GM03348 (cell line): Measurements from ENCODE around the gene NKPD1.
A peak's percentile ranks its signal among the peaks of the same experiment; 100 is the strongest.

Source experiments
- DNase-seq: peaks from one replicate; pipeline ENCODE4 v3.0.0; 2012; ENCODE audit warnings: low spot score

Gene NKPD1

DNA sequence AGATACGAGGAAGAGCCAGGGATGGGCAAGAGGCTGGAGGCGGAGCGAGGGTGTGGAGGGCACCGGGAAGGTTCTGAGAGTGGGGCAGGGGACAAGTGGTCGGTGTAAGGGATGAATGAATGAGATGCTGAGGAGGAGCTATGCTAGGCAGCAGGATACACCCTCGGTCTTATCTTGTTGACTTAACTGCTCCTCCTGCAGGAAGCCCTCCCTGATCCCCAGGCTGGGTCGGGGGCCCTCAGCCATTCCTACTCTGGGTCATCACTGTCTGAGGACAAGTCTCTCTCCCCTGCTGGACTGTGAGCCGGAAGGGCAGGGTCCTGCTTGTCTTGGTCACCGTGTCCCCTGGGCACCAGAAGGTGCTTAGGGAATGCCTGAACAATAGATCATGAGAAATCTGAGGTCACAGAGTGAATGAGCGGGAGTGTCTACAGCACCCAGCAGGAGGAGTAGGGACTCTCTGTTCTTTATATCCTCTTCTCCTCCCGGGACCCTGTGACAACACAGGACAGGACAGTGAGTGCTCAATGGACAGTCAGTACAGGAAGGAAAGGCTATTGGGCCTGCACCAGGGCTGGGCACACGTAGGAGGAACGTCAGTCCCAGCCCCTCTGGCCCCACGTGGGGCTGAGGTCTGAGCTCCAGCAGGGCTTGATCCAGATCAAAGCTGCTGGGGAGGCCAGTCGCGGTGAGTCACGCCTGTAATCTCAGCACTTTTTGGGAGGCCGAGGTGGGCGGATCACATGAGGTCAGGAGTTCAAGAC, 6.5 kb downstream of the NKPD1 start:
- peak; percentile 61 for DNase-seq

DNA sequence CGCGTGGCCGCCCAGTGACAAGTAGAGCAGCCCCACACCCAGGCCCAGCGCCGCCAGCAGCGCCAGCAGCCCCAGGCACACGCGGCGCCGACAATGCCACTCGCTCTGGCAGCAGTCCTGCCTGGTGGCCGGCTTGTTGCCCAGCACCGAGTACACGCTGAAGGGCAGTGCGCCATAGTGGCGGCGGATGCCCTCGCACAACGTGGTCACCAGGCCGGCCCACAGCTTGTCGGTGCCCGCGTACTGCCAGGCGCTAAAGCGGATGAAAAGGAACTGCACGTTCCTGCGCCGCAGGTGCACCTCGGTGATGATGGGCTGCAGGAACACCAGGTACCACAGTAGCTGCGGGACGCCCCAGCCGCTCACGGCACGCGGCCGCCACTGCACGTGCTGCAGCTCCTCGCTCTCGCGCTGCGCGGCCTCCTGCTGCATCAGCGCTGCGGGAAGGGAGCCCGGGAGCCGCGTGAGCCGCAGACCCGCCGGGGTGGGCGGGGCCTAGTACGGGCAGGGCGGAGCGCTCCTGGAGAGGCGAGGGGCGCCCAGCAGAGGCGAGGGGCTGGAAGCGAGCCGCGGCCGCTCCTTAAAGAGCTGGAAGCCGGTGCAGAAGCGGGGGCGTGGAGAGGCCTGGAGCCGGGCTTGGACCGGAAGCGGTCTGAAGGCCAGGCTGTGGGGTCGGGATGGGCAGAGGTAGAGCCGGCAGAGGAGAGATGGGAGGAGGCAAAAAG, 7.3 kb downstream of the NKPD1 start:
- DNase-seq, result peak; percentile 77

DNA sequence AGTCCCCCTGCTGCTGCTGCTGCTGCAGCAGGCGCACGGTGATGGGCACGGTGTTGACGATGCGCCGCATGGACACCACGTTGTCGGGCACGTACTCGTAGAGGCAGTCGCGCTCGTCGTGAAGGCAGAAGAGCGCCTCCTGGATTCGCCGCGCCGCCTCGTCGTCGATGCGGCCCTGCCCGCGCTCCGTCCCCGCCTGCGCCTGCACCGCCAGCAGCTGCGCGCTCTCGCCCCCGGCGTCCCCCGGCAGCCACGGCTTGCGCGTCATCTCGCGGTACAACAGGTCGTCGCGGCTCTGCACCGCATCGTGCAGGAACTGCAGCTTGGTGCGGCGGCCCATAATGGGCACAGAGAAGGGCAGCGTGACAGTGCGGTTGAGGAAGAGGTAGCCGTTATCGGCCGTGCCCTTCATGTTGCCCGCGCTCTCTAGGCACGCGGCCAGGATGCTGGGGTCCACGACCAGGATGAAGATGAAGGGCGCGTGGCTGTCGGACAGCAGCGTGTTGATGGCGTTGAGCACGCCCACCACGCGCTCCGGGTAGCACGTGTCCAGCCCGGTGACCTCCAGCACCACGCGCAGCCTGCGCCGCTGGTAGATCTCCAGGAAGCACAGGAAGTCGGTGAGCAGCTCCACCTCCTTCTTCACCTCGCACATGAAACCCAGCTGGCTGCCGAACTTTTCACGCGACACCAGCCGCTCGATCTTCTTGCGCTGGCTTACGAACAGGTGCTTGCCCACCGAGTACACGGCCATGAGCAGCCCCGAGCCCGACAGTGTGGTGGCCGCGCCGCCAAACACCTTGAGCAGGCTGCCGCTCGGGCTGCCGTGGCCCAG, 8.1 kb downstream of the NKPD1 start:
- DNase-seq, result peak; percentile 48

DNA sequence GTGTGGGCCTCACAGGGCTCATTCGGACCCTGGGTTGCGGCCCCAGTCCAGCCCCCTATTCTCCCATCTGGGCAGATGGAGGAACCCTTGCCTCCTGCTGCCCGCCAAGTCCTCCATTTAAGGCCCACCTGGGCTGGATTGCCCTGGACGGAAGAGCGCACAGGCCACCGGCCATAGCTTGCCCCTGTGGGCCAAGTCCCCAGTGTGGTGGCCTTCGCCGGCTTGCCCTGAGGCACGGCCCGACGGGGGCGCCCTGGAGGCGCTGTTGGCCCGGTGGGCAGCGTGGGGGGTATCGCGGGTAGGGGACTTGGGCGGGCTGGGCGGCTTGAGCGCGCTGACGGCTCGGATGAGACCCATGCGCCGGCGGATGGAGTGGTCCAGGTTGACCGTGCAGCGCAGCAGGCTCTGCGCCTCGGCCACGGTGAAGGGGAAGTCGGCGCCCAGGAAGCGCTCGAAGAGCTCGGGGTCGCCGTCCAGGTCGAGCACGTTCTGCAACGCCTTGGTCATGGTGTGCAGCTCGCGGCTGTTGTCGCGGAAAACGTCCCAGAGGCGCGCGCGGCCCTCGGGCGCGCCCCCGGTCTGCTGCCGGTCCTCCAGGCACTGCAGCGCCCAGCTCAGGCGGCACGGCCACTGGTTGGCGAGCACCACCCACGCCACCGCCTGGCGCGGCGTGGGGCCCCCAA, 8.8 kb downstream of the NKPD1 start:
- DNase-seq, result peak; percentile 36

DNA sequence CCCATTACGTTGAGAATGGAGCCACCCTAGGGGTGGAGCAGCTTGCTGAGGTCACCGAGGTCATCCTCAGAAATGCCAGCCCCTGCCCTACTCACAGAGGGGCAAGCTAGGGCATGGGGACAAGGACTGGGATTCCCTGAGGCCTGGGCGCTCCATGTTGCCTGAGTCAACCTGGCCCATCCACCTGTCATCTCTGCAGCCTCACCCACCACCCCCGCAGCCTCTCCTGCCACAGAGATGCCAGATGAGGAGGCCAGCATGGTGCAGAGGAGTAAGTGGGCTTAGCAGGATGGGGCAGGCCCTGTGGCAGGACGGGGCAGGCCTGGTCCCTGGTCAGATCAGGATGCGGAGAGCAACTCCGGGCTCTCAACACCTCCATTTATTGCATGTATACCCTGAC, 9.5 kb downstream of the NKPD1 start:
- no peak for DNase-seq

DNA sequence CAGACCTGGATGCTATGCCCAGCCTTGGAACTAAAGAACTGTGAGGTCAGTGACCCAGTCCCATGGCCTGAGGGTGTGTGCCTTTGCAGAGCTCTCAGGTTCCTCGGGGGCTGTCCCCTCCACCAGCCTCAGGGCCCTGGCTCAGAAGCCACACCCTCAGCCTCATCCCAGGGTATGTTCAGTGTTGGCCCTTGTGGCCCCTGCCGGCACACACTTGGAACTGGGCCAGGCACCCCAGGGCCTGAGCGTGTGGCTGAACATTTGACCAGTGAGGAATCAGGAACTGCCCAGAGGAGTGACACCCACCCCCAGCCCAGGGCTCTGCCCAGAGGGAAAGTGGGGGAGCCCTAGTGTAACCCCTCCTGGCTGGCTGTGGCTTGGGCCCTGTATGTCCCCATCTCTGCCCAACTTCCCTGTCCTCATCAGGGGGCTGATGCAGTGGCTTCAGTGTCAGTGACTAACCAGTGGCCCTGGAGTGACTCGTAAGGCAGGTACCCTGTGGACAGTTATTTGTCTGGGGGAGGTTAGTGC, 10.0 kb downstream of the NKPD1 start:
- DNase-seq, result no peak

DNA sequence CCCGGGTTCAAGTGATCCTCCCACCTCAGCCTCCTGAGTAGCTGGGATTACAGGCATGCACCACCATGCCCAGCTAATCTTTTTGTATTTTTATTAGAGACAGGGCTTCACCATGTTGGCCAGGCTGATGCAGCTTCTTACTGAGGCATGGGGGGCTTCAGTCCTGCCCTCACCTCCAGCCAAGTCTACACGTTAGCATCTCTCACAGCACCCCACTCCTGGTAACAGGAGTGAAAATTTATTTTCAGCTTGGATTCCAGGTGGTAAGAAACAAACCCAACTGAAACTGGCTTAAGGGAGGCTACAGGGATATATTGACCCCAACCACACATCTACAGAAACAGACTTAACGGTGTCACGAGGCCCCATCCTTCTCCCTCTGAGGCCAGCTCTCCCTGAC, 10.6 kb downstream of the NKPD1 start:
- DNase-seq, result no peak

DNA sequence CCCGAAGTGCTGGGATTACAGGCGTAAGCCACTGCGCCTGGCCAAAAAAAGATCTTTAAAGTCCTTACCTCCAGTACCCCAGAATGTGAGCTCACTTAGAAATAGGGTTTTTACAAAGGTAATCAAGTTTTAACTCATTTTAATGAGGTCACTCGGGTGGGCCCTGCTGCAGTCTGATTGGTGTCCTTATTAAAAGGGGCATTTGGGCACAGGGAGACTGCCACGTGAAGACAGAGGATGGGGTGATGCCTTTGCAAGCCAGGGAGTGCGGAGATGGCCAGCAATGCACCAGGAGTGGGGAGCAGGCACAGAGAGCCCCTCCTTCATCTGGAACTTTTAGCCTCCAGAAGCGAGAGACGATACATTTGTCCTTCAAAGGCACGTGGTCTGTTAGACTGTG, 11.7 kb downstream of the NKPD1 start:
- DNase-seq, result no peak

DNA sequence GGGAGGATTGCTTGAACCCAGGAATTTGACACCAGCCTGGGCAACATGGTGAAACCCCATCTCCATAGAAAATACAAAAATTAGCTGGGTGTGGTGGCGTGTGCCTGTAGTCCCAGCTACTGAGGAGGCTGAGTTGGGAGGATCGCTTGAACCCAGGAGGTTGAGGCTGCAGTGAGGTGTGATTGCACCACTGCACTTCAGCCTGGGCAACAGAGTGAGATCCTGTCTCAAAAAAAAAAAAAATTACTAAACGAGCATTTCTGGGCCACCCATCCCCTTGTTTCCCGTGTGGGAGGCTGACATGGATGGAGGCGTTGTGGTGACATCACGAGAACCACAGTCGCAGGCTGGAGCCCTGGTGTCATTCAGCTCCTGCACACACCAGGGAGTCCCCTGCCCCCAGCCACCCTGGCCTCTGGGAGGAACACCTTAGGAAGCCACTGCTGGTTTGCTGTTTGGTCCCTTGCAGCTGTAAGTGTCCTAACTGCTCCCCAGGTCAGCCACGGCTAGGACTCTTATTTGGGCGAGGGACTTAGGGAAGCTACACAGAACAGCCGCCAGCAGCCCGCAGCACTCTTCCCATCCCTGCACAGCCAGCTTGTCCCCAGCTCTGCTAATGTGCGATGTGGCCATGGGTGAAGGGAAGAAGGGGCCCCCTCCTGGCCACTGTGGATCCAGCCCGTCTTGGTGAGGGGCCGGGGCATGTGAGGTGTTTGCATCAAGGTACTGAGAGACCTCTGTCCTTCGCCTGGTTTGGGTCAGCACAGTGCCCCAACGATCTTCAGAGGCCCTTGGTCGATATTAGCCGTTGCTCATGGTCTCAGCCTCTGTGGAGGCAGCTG, 12.7 kb downstream of the NKPD1 start:
- DNase-seq, result no peak

DNA sequence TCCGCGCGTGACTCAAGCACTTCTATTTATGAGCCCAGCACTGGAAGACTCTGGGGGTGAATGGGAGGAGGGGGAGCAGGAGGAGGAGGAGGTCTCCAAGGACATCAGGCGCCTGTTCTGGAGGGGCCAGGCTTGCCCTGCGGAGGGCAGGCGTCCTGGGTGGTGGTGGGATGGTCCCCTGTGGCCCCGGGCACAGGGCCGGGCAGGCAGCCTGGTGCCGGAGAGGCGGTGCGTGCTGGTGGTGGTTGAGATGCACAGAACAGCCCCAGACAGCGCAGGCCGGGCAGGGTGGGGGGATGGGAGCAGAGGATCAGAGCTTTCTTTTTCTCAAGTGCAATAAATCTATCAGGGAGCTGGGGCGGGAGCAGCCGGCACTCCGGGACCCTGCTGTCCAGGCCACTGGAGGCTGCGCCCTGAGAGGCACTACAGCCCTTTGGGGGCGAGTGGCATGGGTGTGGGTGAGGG, 14.0 kb downstream of the NKPD1 start:
- no peak for DNase-seq

DNA sequence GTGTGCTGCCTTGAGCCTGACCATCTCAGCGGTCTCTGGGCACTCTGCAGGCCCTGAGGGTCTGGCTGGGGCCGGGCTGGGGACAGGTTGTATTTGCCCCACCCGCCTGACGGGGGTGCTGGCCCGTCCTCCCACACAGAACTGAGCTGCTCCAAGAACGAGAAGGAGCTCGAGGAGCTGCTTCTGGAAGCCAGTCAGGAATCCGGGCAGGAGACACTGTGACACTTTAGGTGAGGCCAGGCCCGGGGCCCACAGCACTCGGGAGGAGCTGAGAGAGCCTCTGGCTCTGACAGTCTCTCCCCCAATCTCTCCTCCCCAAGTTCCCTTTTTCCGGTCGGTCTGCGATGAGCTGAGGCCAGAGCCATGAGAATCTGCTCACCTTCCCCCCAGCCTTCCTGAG, 14.5 kb downstream of the NKPD1 start:
- no peak for DNase-seq

DNA sequence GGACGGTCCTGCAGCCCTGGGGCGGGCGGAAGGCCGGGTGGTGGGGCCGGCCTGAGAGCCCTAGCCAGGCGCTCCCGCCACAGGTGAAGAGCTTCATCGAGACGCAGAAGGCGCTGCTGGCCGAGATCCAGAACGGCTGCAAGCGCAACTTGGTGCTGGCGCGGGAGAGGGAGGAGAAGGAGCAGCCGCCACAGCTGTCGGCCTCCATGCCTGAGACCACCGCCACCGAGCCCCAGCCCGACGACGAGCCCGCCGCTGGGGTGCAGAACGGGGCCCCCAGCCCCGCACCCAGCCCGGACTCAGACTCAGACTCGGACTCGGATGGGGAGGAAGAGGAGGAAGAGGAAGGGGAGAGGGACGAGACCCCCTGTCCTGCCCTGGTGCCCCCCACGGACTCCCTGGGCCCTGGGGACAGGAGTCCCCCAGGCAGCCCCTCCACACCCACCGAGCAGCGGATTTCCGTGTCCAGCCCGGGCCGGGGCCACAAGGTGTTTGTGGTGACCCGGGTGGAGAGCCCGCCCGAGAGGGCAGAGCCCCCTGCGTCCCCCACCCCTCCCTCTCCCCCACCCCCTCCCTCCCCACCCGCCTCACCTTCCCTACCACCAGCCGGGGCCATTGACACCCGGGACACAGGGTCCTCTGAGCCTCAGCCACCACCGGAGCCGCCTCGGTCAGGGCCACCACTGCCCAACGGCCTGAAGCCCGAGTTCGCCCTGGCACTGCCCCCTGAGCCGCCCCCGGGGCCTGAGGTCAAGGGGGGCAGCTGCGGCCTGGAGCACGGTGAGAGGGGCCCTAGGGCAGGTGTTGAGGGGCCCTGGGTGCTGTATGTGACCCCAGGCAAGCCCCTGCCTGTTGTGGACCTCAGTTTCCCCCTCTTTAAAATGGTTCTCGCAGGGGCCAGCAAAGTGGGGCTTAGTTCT, 15.3 kb downstream of the NKPD1 start:
- DNase-seq, result no peak

DNA sequence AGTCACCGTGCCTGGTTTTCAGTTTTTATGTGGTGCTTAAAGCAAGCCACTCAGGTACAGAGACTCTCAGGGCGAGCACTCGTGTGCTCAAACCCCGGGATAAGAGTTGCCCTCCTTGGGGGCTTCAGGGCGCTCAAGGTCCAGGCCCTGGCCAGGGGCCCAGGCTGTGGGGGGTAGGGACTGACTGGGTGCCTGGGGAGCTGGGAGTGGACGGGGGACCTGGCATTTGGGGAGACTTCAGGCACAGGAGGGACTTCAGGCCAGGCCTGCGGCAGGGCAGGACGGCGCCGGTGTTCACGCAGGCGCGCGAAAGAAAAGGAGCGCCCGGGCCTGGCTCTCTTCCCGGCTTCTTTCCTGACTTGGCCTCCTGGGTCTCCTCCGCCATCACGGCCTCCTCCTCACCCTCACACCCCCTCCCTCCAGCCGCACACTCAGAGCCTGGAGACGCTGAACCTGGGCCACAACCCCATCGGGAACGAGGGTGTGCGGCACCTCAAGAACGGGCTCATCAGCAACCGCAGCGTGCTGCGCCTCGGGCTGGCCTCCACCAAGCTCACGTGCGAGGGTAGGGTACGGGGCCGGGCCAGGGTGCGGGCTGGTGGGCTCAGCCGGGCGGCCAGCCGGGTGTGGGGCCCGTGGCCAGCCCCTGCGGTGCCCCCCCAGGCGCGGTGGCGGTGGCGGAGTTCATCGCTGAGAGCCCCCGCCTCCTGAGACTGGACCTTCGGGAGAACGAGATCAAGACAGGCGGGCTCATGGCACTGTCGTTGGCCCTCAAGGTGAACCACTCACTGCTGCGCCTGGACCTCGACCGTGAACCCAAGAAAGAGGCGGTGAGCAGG, 16.1 kb downstream of the NKPD1 start:
- no peak for DNase-seq

DNA sequence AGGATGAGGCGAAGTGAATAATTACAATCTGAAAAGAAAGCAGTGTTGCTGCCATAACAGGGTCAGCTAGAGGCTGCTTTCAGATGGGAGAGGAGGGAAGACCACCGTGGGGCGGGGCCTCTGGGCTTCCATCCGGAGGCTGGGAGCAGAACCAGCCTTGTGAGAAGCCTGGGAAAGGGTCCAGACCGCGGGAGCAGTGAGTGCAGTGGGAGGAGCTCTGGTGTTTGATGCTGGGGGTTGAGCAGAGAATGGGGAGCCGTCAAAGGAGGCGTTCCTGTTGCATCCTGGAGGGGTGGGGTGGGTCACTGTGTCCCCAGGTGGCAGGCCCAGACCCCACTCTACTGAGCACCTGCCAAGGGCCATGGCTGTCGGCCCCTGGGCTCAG, 18.1 kb downstream of the NKPD1 start:
- no peak for DNase-seq

DNA sequence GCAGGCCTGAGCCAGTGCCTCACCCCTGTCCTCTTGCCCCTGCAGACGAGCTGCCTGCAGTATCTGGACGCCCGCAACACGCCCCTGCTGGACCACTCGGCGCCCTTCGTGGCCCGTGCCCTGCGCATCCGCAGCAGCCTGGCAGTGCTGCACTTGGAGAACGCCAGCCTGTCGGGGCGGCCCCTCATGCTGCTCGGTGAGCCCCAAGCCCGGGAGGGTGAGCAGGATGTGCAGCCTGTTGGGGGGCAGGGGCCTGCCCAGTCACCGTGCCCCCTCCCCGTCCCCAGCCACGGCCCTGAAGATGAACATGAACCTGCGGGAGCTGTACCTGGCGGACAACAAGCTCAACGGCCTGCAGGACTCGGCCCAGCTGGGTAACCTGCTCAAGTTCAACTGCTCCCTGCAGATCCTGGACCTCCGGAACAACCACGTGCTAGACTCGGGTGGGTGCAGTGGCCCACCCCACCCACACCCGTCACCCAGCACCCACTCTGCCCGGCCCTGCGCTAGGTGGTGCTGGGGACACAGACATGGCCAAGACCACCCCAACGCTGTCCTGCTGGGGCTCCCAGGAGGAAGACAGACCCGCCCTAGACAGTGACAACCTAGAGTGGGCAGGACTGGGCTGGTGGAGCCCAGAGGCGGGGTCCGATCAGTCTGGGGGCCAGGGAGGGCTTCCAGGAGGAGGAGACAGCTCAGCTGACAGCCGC, 18.6 kb downstream of the NKPD1 start:
- DNase-seq, result no peak

DNA sequence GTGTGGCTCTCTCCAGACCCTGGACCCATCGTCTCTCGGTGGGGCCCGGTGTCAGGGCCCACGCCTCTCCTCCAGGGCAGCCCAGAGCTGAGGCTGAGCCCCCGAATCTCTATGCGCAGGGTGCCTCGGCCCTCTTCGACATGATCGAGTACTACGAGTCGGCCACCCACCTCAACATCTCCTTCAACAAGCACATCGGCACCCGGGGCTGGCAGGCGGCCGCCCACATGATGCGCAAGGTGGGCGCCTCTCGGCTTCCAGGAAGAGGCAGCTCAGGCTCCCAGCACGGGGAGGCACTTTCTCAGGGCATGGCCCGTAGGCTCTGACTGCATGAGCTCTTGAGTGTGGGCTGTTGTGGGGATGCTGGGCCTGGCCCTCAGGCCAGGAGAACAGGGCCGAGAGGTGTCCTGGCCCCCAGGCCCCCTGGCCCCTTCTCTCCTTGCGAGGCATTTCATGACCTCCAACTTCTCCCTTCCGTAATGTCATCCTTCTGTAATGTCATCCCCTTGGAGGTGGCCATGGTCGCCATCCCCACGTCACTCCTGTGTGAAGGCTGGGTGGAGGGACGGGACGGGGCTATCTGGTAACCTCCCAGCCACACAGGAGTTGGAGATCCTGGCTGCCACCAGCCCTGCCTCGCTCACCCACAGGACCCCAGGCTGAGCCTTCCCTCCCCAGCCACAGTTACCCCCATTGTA, 19.4 kb downstream of the NKPD1 start:
- no peak for DNase-seq

DNA sequence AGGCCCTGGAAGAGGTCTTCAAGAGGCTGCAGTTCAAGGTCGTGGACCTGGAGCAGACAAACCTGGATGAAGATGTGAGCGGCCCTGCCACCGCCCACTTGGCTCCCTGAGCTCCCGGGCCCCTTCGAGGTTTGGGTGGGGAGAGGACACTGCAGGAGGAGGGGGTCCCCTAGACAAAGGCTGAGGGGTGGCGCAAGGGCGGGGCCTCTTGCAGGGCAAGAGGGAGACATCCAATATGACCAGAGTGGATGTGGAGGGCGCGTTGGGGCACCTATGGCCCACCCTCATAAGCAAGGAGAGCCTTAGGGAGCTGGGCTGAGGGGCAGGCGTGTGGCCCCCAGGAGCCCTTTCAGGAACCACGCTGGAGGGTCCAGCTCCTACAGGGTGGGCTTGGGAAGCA, 20.2 kb downstream of the NKPD1 start:
- no peak for DNase-seq

DNA sequence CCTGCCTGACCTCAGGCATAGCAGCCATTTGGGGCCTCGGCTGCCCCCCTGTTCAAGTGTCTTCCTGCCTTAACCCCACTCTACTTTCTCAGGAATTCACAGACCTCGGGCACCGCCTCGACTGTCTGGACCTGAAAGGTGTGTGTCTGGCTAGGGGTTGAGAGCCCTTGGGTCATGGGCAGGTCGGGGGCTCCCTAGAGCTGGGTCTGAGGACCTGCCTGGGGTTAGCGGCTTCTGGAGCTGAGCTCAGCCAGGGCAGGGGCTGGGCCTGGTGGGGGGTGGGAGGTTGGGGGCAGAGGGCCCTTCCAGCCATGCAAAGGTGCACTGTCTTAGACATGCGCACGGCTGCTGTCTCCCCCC, 20.7 kb downstream of the NKPD1 start:
- DNase-seq, result no peak
